Stimulated activated CD8-positive, alpha-beta memory T cell treated with anti-CD3 and anti-CD28 coated beads, Interleukin-7, amount 100 ng/mL, for 24 hours (primary cell): ENCODE results near the gene CFHR2.

Source experiments
- DNase-seq: peaks from one replicate; pipeline ENCODE4 v3.0.0-alpha.2; 2020; ENCODE audit warnings: low read depth

The CFHR2 gene

DNA sequence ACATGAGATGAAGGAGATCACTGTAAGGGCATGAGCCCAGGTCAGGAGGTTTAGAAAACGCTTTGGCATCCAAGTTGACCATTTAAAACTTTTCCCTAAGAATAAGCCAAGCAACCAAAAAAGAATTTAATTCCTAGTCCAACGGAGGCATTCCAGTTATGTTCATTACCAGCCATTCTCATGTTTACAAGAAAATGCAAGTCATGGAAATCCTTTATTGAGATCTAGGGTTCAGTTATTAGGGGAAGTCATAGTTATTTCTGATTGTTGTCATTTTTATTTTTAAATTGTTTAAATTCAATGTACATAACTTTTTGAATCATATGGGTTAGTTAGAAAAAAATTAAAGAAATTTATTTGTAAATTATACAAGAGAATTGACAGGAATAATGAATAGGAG lies 58.3 kb downstream of the CFHR2 start:
- no peak for DNase-seq

DNA sequence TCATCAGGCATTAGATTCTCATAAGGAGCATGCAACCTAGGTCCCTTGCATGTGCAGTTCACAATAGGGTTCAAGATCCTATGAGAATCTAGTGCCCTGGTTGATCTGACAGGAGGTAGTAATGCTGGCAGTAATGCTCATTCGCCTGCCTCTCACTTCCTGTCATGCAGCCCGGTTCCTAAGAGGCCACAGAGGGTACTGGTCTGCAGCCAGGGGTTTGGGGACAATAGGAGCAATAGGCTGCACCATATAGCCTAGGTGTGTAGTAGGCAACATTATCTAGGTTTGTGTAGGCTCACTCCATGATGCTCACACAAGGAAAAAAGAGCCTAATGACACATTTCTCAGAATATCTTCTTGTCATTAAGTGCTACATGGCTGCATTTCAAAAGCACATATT lies 59.6 kb downstream of the CFHR2 start:
- no peak for DNase-seq

DNA sequence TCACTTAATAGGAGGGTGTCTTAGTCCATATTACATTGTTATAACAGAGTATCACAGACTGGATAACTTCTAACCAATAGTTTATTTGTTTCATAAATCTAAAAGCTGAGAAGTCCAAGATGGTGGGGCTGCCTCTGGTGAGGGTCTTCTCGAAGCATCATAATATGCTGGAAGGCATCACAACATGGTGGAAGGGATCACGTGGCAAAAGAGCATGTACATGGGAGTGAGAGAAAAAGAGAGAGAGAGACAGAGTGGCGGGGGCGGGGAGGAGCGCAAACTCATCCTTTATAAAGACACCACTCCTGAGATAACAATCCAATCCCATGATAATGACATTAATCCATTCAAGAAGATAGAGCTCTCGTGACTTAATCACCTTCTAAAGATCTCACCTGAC lies 65.3 kb downstream of the CFHR2 start:
- no peak for DNase-seq
